ENCODE results near the gene PTPRZ1.

The PTPRZ1 gene

GRCh38 chr7:121954803-121955202, 81.8 kb downstream of the PTPRZ1 start:
- DNase-seq (ENCODE audit: low spot score) = no peak

- no peak for DNase-seq (ENCODE audit: low spot score)
Observed at GRCh38 chr7:121957626-121958025, 84.7 kb downstream of the PTPRZ1 start.

- no peak for DNase-seq (ENCODE audit: low spot score)
Observed at GRCh38 chr7:121960678-121961077, 87.7 kb downstream of the PTPRZ1 start.

- DNase-seq (ENCODE audit: low spot score) = no peak
Observed at GRCh38 chr7:121961089-121961867, 88.3 kb downstream of the PTPRZ1 start.

- no peak for DNase-seq (ENCODE audit: low spot score)
Observed at GRCh38 chr7:121966276-121966934, 93.4 kb downstream of the PTPRZ1 start.

GRCh38 chr7:121966935-121967332, 94.0 kb downstream of the PTPRZ1 start:
- DNase-seq (ENCODE audit: low spot score) = no peak

- no peak for DNase-seq (ENCODE audit: low spot score)
Observed at GRCh38 chr7:121985476-121986030, 112.6 kb downstream of the PTPRZ1 start.

- no peak for DNase-seq (ENCODE audit: low spot score)
Observed at GRCh38 chr7:121992068-121992467, 119.1 kb downstream of the PTPRZ1 start.

GRCh38 chr7:121994625-121995410, 121.9 kb downstream of the PTPRZ1 start:
- peak; percentile 52 for DNase-seq (ENCODE audit: low spot score)

GRCh38 chr7:122006687-122007086, 133.7 kb downstream of the PTPRZ1 start:
- DNase-seq (ENCODE audit: low spot score) = no peak

- DNase-seq (ENCODE audit: low spot score) = no peak
Observed at GRCh38 chr7:122010116-122010515, 137.2 kb downstream of the PTPRZ1 start.

- no peak for DNase-seq (ENCODE audit: low spot score)
Observed at GRCh38 chr7:122013065-122013464, 140.1 kb downstream of the PTPRZ1 start.

GRCh38 chr7:122013630-122014029, 140.7 kb downstream of the PTPRZ1 start:
- DNase-seq (ENCODE audit: low spot score) = no peak

GRCh38 chr7:122014697-122015096, 141.7 kb downstream of the PTPRZ1 start:
- DNase-seq (ENCODE audit: low spot score) = no peak

GRCh38 chr7:122018032-122018431, 145.1 kb downstream of the PTPRZ1 start:
- DNase-seq (ENCODE audit: low spot score) = no peak

GRCh38 chr7:122027058-122027457, 154.1 kb downstream of the PTPRZ1 start:
- no peak for DNase-seq (ENCODE audit: low spot score)

GRCh38 chr7:122033641-122034040, 160.7 kb downstream of the PTPRZ1 start:
- no peak for DNase-seq (ENCODE audit: low spot score)

GRCh38 chr7:122035876-122036275, 162.9 kb downstream of the PTPRZ1 start:
- no peak for DNase-seq (ENCODE audit: low spot score)

- no peak for DNase-seq (ENCODE audit: low spot score)
Observed at GRCh38 chr7:122038134-122038533, 165.2 kb downstream of the PTPRZ1 start.

- DNase-seq (ENCODE audit: low spot score) = no peak
Observed at GRCh38 chr7:122038904-122039303, 165.9 kb downstream of the PTPRZ1 start.

GRCh38 chr7:122040147-122040546, 167.2 kb downstream of the PTPRZ1 start:
- no peak for DNase-seq (ENCODE audit: low spot score)

GRCh38 chr7:122046402-122046801, 173.4 kb downstream of the PTPRZ1 start:
- no peak for DNase-seq (ENCODE audit: low spot score)

Measured in putamen (tissue), 1 donor.